Measurements from ENCODE around the gene TTBK1. TPM values are rescaled to one million over a fixed set of nuclear protein-coding genes. Genes with fewer than 3 reads are reported as not detected.

TTBK1 gene
- total RNA-seq, 1 experiment from 2014 or later = 0.68 TPM

- no peak overlapping the region for H3K4me3 Mint-ChIP-seq
- peaks cover 34% of the 10 kb centered on the region for H3K4me1 Mint-ChIP-seq
- H3K27me3 Mint-ChIP-seq (ENCODE audit: low read depth) = peaks cover 46% of the 10 kb centered on the region
- no peak overlapping the region for H3K27ac Mint-ChIP-seq
- TF ChIP-seq ATF3 (CRISPR knock-in tag; conservative IDR thresholded peaks at IDR 0.05) (no peak), CTCF (IDR thresholded peaks at IDR 0.05) (no peak), ZNF671 (CRISPR knock-in tag; IDR thresholded peaks at IDR 0.05) (no peak), SMAD4 (CRISPR knock-in tag; IDR thresholded peaks at IDR 0.05) (no peak), TEAD4 (CRISPR knock-in tag; IDR thresholded peaks at IDR 0.05) (no peak), TP53 (CRISPR knock-in tag; IDR thresholded peaks at IDR 0.05) (no peak), CDX4 (CRISPR knock-in tag; IDR thresholded peaks at IDR 0.05; ENCODE audit: borderline replicate concordance) (no peak), GABPB1 (CRISPR knock-in tag; IDR thresholded peaks at IDR 0.05) (no peak; the same call in 1 of the 2 replicates), AFF4 (CRISPR knock-in tag; IDR thresholded peaks at IDR 0.05; ENCODE audit: borderline replicate concordance) (no peak), USF2 (CRISPR knock-in tag; IDR thresholded peaks at IDR 0.05) (no peak), ERG (CRISPR knock-in tag; IDR thresholded peaks at IDR 0.05) (no peak), SOX15 (CRISPR knock-in tag; IDR thresholded peaks at IDR 0.05) (no peak), NFE2L1 (CRISPR knock-in tag; IDR thresholded peaks at IDR 0.05) (no peak), IRF2 (CRISPR knock-in tag; IDR thresholded peaks at IDR 0.05; ENCODE audit: borderline replicate concordance, low read depth) (no peak), FOXP4 (CRISPR knock-in tag; IDR thresholded peaks at IDR 0.05) (no peak), NR1H2 (CRISPR knock-in tag; IDR thresholded peaks at IDR 0.05) (no peak), ZNF232 (CRISPR knock-in tag; IDR thresholded peaks at IDR 0.05) (no peak), ZNF138 (CRISPR knock-in tag; conservative IDR thresholded peaks at IDR 0.05) (no peak)
- no peak for ATAC-seq
- POLR2A ChIA-PET = no interaction called here
- H3K9me3 Mint-ChIP-seq = no peaks in the 10 kb centered on the region
- H3K36me3 Mint-ChIP-seq = no peaks in the 10 kb centered on the region
- DNase-seq (ENCODE audit: low spot score) = no peak
- CTCF ChIA-PET = interaction anchor here (0.8 to 1.8 kb wide), 7 partner anchors 8 to 49 kb away, joined by 3 to 8 read pairs (median 4); partner anchors contain the start of genes CRIP3 and DNPH1
These were observed 35.3 kb downstream of the TTBK1 start for GRCh38 chr6:43278524-43279078.

All from WTC11 (cell line).